SKM-1 treated with dmso at 0.1 percent for 144 hours (cell line): Measurements from ENCODE around the gene PNPT1.
"Not testable (repeated sequence)": the region's sequence is repeated elsewhere in the genome, so short reads cannot be mapped to it uniquely, and the experiment has no call there.

ENCODE experiments used
- DNase-seq: peaks from one replicate; lab custom pipeline; 2025; ENCODE audit not compliant: unreplicated experiment; lab: John Stamatoyannopoulos, UW

PNPT1 gene

DNA sequence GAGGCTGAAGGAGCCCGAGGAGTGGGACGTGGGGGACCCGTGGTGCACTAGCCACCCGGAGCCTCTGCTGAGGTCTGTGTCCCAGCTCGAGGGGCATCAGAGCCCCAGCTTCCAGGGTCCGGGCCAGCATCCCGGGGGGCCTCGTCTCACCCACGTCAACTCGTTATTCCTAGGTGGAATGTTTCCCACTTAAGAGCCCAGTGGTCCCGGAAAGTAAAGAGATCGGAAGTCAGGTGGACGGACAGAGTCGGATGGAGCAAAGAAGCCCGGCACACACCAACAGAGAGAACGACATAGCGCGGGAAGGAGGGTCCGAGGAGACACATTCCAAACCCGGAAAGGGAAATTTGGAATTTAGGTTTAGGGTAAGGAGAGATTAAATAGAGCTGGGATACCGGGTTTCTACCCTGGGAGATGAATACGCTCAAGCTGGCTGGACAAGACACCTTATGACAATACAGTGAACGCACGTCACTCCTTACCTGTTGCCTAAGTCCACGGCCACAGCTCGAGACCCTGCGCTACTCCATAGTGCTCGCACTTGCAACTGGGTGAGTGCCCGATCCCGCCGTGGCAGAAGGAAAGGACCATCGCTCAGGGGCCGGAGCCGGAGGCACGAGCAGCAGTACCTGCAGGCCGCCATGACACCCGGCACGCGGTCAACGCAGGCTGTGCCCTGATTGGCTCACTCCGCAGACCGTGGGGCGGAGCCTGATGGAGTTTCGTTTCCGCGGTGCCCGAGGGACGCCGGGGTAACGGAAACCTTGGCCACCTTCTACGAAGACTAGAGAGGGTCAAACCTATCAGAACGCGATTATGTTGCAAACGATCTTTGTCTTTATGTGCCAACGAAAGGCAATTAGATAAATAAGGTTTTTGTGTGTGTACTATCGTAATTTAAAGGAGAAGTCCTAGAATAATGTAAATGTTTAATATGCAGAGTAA, at the start of gene PNPT1:
Gene PNPT1 (minus strand): TSS at position 664 of the 945 bp plus-strand sequence. CDS start 21 bp downstream, at position 643.
- peak; percentile 90 for DNase-seq

DNA sequence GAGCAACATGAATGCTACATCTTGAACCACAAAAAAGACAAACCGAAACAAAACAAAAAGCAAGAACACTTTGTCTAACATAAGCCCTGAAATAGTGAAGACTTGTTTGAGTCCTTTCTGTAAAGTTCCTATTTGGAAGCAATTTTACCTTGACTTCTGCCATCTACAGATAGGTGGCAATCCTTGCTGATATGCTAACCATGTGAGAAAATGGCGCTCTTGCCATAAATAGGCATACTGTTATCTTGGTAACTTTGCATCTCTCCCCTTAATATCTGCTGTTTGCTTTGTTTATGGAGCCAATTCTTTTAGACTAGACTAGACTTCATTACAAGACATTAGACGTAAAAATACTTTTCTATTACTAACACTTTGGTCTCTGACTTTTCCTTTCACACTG, 49.4 kb upstream of the PNPT1 start:
- DNase-seq: no peak

DNA sequence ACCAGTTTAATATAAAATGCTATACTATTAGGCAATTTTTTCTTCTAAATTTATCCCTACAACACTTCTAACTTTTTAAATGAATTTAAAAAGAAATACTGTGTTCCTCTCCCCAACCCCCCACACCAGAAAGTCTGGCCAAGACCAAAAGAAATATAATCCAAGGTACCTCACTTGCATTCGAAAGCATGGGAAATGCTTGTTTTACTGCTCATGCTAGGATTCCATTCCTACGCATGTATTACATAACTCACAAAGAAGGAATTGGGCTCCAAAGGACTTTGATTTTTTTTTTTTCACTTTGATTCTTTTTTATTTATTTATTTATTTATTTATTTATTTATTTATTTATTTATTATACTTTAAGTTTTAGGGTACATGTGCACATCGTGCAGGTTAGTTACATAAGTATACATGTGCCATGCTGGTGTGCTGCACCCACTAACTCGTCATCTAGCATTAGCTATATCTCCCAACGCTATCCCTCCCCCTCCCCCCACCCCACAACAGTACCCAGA, 42.4 kb upstream of the PNPT1 start:
- DNase-seq: not testable (repeated sequence)

DNA sequence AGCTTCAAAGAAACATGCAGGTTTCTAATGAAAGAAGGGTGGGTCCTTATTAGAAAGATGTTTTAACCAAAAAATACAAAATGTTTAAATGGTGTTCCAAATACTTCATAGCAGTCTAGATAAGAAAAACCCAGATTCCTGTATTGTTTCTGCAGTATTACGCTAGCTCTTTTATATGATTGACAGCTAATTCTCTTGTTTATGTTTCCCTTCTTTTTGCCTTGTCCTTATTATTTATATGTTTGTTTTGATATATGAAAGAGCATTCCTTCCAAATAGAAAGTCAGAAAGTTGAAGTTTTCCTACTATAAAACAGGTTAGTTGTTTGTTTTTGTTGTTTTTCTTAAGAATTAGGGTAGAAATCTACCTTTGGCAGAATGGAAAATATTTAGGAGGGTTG, 41.1 kb upstream of the PNPT1 start:
- DNase-seq: no peak

DNA sequence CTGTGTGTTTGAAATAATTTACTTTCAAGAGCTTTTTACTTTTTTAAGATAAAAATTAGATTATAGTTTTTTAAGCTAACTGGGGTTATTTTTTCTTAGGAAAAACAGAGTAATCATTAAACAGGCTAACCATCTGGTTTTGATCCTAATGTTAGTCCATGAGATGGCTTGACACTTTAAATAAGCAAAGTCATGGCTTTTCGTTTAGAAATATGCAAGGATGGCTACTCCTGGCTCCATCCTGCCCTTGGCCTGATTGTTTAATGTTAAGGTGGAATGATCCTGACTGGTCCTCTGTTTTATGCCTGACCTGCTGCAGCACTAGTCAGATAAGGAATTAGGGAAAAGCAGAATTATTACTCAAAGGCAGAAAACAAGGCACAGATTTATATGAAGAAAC, 39.7 kb upstream of the PNPT1 start:
- no peak for DNase-seq

DNA sequence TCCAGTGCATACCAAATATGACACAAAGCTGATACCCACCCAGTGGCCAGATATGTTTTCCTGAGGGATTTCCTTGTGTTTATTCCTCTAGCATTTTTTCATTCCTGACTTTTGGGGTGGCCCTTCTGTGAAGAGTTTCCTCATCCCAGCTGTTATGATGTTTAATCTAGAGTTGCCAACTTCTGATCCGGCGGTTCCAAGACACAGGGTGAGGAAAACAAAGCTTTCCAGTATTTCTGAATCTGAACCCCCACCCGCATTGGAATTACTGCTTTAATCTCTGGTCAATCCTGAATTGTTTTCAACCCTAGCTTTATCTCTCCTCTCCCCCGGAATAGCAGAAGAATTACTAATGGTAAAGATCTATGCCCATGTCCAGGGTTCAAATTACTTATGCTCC, 39.2 kb upstream of the PNPT1 start:
- no peak for DNase-seq

DNA sequence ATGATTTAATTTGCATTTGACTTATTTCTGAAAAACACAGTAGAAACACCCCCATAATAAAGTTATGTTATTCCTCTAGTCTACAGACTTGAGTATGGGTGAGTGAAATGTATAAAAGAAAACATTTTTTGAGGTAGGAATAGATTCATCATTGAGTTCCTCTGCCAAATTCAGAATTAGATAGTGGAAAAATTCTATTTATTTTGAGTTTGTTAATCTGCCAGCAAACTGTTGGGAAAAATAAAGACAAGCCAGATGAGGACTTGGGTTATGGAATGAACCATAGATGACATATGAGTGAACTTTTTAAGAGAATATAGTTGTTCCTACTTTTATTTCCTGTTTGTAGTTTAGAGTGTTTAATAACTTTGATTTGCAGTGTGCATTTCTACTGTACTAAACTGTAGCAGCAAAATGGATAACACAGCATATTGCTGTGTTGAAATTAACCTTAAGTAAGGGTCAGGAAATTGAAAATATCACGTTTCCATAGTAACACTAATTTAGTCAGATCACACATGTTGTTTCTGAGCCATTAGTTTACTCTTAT, 35.6 kb upstream of the PNPT1 start:
- no peak for DNase-seq

DNA sequence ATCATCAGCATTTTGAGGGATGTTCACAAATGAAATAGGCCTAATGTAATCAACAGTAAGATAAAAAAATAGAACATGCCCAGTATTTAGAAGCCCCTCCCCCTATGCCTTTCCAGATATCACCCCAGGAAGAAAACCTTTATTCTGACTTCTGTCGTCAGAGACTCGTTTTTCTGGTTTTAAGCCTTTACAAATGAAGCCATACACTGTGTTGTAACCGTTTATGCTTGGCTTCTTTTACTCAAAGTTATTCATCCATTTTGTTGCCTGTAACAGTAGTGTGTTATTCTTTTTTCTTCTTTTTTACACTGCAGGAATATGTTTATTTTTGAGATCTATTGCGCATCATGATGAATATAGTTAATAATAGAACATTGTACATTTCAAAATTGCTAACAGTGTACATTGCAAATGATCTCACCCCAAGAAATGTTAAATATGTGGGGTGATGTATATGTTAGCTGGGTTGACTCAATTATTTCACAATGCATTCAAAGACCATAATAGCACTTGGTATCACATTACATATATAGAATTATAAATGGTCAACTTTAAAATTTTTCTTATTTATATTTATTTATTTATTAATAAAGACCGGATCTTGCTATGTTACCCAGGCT, 28.1 kb upstream of the PNPT1 start:
- no peak for DNase-seq

DNA sequence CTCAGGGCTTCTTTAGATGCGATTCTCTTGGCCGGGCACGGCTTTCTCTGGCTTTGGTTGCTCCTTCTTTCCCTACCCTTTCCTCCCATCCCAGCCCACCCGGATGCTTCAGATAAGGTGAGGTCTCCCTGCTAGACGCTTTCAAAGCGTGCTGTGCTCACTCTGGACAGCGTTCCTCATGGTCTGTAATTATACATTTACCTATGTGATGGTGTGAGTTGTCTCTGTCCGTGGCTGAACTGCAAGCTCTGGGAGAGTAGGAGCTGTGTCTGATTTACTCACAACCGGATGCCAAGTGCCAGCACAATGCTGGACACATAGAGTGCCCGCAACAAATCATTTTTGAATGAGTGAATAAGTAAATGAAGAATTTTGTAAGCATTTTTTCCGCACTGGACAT, 26.8 kb upstream of the PNPT1 start:
- no peak for DNase-seq

DNA sequence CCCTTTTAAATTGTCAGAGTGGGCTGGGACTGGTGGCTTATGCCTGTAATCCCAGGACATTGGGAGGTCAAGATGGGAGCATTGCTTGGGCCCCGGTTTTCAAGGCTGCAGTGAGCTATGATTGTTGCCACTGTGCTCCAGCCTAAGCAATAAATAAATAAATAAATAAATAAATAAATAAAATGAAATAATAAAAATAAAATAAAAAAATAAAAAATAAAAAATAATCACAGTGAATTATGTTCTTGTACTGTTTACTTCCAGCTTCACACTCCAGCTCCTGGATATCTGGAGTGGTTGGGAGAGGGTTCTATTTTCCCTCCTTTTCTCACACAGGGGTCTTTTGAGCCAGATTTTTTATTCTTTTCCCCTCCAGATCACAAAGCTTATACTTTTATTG, 26.2 kb upstream of the PNPT1 start:
- no peak for DNase-seq

DNA sequence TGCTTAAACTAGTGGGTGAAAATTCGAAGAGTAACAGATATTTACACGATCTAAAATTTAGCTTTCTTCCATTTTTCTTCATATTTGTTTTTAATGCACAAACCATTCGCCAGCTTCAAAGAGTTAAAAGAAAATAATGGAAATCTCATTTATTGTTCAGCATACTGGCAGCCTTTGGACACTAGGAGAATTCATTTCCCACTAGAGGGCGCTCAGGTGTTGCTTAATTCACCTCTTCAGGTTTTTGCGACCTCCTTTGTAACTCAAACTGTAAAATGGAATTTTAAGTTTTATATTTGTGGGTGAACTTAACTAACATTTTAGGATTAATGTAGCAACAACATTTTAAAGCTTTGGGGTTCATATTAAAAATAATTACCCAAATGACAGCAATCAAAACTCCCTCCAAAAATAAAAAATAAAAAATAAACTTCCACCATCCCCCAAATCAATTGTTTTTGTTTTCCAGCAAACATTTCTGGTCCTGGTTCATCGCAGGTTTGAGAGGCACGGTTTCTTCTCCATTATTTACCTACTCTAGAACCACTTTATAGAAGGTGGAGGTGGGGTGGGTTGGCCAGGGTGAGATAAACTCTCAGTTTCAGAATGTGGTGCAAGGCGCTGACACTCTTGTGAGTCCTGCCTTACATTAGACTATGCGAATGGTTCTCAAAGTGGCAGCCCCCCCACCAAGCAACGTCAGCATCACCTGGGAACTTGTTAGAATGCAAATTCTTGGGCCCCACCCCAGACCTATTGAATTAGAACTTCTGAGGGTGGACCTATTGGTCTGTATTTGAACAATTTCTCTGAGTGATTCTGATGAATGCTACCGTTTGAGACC, 24.7 kb upstream of the PNPT1 start:
- DNase-seq: peak; percentile 34

DNA sequence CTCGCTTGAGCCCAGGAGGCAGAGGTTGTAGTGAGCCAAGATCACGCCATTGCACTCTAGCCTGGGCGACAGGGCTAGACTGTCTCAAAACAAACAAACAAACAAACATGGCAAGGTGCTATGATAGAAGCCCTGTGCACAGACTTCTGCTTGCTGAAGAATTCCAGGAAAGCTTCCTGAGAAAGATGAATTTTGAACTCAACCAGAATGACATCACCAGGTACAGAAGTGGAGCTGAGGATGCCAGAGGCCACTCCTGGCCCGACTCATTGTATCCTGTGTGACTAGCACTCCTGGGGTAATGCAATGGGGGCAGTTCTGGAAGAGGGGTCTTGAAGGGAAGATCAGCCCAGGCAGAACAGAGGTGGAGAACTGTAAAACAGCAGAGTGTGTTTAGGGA, 22.0 kb upstream of the PNPT1 start:
- no peak for DNase-seq

DNA sequence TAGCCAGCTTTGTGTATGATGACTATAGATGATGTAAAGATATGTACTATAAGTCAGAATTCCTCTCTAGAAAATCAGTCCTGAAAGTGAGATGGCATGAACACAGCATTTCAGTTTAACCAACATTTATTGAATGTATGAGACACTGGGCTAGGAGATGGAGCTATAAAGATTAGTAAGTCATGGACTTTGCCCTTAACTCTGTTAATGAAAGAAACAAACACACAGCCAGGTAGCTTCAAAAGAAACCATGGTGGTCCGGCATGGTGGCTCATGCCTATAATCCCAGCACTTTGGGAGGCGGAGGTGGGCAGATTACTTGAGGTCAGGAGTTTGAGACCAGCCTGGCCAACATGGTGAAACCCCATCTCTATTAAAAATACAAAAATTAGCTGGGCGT, 21.5 kb upstream of the PNPT1 start:
- not testable (repeated sequence) for DNase-seq

DNA sequence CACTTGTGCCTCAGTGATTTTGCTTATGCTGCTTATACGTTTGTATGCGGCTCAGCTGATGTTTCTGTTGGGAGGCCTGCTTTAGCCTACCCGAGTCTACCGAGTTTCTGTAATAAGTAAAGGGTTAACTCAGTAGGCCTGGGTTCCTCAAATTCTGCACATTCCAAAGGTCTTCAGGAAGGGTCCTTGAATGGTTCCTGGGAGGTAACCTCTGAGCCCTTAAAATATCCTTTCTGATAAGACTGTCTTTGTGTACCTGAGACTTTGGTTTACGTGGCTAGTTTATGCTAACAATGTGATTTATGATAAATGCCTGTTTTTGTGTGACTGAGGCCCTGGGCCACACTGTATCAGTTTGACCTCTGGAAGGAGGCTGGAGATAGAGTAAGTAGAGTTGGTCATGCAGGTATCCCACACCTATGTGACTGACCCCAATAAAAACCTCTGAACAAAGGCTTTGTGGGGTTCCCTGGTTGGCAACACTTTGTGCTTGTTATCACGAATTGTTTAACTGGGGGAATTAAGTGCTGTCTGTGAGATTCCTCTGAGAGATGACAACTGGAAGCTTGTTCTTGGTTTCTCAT, 18.9 kb upstream of the PNPT1 start:
- no peak for DNase-seq

DNA sequence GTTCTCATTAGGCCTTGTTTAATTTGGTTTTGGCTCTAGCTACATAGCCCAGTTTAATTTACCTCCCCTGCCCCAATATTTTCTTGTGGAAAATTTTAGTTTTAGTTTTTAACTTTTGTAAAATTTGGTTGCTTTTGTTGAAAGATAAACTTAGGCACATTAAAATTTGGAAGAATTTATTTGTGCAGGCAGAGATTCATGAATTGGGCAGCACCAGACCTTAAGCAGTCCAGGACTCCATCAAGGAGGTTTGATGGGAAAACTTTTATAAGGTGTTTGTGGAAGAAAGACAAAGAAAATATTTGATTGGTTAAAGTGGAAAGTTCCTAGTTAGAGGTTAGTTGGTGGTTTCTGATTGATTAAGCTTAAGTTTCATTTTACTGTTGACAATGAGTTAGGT, 16.4 kb upstream of the PNPT1 start:
- no peak for DNase-seq

DNA sequence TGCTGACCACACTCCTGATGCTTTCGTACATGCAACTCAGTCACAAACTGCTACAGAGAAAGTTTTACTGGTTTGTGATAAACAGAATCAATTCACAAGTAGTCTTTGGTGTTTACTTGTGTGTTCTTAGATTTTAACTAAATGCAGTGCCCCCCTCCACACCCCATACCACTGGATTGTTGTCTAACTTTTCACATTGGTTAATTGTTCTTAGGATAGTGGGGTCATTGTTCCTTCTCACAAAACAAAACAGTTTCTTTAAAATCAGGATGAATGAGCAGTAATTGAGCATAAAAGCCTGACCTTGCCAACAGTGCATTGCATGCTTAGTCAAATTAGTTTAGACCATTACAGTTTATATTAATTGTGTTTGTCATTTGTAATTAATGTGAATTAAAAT, 14.1 kb upstream of the PNPT1 start:
- no peak for DNase-seq

DNA sequence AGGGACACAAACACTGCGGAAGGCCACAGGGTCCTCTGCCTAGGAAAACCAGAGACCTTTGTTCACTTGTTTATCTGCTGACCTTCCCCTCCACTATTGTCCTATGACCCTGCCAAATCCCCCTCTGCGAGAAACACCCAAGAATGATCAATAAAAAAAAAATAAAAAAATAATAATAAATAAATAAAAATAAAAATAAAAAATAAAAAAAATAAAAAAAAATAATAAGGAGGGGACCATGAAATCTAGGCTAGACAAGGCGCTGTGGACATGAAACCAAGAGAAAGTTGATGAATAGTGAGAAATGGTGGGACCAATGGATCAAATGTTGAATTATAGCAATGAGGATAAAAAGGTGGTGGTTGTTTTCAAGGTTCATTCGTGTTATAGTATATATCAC, 12.6 kb upstream of the PNPT1 start:
- not testable (repeated sequence) for DNase-seq

DNA sequence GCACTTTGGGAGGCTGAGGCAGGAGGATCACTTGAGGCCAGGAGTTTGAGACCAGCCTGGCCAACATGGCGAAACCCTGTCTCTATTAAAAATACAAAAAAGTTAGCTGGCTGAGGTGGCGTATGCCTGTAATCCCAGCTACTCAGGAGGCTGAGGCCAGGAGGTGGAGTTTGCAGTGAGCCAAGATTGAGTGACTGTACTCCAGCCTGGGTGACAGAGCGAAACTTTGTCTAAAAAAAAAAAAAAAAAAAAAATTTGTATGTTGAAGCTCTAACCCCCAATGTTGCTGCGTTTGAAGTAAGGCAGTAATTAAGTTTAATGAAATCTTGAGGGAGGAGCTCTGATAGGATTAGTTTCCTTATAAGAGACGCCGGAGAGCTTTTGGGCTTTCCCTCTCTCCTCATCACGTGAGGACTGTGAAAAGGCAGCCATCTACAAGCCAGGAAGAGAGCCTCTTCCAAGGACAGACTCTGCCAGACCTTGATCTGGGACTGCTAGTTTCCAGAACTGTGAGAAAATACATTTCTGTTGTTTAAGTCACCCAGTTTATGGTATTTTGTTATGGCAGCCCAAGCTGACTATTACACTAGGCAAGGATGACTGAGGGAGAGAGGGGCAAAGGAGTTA, 11.5 kb upstream of the PNPT1 start:
- DNase-seq: no peak

DNA sequence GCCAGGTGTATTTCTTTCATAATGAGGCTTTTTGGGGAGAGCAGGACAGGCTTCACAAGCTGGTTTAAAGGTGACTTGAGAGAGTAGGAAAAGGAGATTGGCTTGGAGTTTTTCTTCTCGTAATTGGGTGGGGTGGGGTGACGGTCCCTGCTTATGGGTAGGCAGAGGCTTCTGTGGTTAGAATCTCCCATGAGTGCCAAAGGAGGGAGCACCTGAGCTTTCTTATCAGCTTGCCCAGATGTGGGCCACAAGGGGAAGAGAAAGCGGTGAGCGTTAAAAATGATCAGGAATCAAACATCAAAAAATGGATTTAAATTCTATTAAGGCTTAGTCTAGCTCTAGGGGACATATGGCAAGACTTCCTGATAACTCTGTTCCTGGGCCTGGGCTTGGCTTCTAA, 9.7 kb upstream of the PNPT1 start:
- no peak for DNase-seq

DNA sequence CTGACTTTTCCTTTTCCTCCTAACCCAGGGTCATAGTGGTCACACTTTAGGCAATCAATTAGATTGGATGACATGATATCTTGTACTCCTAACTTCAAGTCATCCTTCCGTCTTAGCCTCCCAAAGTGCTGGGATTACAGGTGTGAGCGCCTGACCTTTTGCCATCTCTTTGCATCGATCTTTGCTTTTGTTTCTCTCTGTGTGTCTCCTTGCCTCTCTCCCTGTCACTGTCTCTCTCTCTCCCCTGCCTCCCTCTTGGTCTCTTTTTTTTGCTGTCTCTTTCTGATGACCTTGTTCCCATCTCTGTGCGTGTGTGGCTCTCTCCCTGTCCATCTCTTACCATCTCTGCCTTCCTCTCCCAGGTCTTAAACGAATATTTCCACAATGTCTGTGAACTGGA, 904 bp downstream of the PNPT1 start:
- not testable (repeated sequence) for DNase-seq
